Pancreas (tissue), 10 donors: ENCODE measurements around the gene RTN4RL1. TPM values are rescaled to one million over a fixed set of nuclear protein-coding genes. Genes with fewer than 3 reads are reported as not detected.

Experiments used
- ATAC-seq, 4 donors: fragments of 200-7000 bp; cut with Tn5 transposase; one replicate each; pipeline versions ENCODE4 v1.8.0 to v1.9.1; 2020; ENCODE audit warnings: mild to moderate bottlenecking in 4 of 4, moderate library complexity in 4 of 4
- DNase-seq, 6 donors: peaks; one replicate each; pipeline ENCODE4 v3.0.0-alpha.2; 2020
- FAIRE-seq: peaks from 2 replicates; lab custom pipeline; 2012; peaks lifted over from hg19 to GRCh38; lab: Jason Lieb, UNC
- H3K27ac ChIP-seq, 4 donors: fragments of 200-600 bp; sonication (generic); 1 replicate in 3 of 4; 2 replicates in 1 of 4; pipeline versions ENCODE4 v1.5.0 to v1.8.0; 2020
- H3K27me3 ChIP-seq, 4 donors: fragments of 200-600 bp; one replicate each; pipeline ENCODE4 v1.8.0; 2021
- H3K36me3 ChIP-seq, 3 donors: fragments of 200-600 bp; sonication (generic) in 1 of 3; one replicate each; pipeline versions ENCODE4 v1.5.0 to v1.8.0; 2020 to 2021
- H3K4me1 ChIP-seq, 3 donors: fragments of 200-600 bp; one replicate each; pipeline ENCODE4 v1.8.0; 2021
- H3K4me3 ChIP-seq, 4 donors: fragments of 200-600 bp; sonication (generic) in 2 of 4; one replicate each; pipeline versions ENCODE4 v1.5.0 to v1.8.0; 2020 to 2021
- H3K9me3 ChIP-seq, 4 donors: fragments of 200-600 bp; one replicate each; pipeline ENCODE4 v1.8.0; 2021
- WGBS, 2 donors: extraction: QIAGEN DNeasy Blood & Tissue Kit; methylation state at CpG; one replicate each; pipeline ENCODE4 v1.1.7; 2013; 5-methylcytosine and 5-hydroxymethylcytosine counted together
- intact Hi-C, 3 donors: fragments of 100-400 bp; cut with DNase I; formaldehyde crosslinking; loops; one replicate each; pipeline versions ENCODE4 v1.11.1 to v1.14.2; 2022
- polyA plus RNA-seq, 2 donors: library from polyadenylated mRNA; stranded (reverse); fragments of 200-250 nt; gene quantifications; one replicate each; pipeline ENCODE4 v1.2.3, GENCODE V29; 2013
- total RNA-seq, 6 donors: library from RNA; stranded (reverse); fragmentation: NEBNext Ultra II Directional in 4 of 6; extraction: Animal tissue kit (Norgen Biotek cat#: 25700) in 4 of 6; gene quantifications; one replicate each; pipeline versions ENCODE4 v1.2.1 to v1.2.4, GENCODE V29; 2021 to 2023
- TF ChIP-seq, protein P1 (sequence below), 4 donors: fragments of 200-600 bp; sonication (generic) in 3 of 4; IDR thresholded peaks; one replicate each; pipeline versions ENCODE4 v1.5.0 to v1.8.0; 2021; ENCODE audit warnings: antibody characterized with exemption in 4 of 4
- donor health status: healthy with polysubstance abuse.
- donor health status: DM: no; HTN: no; CAD: no; lungs with moderate emphysema.
- donor health status: DM: no; HTN: no; CAD: no.
- donor health status: control.
- donor health status: control.
- donor health status: Bipolar disorder and iron deficiency.
- donor health status: DM: yes; HTN: yes; CAD: no.
- donor health status: DM: no; HTN: no; CAD: no.
- donor health status: DM: no; HTN: no; CAD: no.
- donor health status: DM: yes; HTN: yes; CAD: no.

Gene RTN4RL1
- total and polyA plus RNA-seq, 8 donors, result 0.93 to 3.6 (median 2.1) TPM

DNA sequence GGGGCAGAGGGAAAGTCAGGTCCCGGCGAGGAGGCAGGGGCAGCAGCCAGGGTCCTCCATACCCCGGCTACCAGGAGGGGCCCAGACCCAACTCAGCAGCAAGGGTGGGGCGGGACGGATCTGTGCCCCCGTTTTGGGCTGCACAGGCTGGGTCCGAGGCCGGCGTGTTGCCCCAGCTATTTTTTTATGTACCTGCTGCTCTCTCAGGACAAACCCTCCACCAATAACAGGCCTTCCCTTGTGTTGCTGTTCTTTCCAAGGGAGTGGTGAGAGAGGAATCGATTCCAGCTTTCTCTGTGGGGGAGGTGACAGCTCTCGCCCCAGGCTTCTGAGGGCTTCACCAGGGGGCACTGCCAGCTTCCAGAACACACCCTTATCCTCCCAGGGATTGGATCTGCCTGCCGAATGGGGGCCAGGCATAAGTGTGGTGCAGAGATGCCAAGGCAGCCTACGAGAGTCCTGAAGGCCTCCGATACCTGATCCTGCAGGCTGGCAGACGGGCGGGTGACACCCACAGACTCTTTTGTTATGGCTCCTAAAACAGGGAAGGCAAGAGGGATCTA lies 22.3 kb downstream of the RTN4RL1 start:
- intact Hi-C loops, result no loop called here
- WGBS, 2 donors, result 67 to 72% methylated on average over 16 of the region's 16 CpGs
- ATAC-seq (peak in 2 of 4 donors; percentile 2 to 4), DNase-seq (peak in 2 of 6 donors; percentile 36 to 45), FAIRE-seq (no peak)
- Histone ChIP-seq H3K4me1 (peaks cover 16 to 19% (median 17%) of the 10 kb centered on the region in 3 donors), H3K27ac (peak overlapping the region; percentile 49 to 77 (median 63)), H3K9me3 (no peaks in the 10 kb centered on the region), H3K4me3 (no peak overlapping the region), H3K36me3 (no peaks in the 10 kb centered on the region), H3K27me3 (no peaks in the 10 kb centered on the region)
- TF ChIP-seq, protein P1, sequence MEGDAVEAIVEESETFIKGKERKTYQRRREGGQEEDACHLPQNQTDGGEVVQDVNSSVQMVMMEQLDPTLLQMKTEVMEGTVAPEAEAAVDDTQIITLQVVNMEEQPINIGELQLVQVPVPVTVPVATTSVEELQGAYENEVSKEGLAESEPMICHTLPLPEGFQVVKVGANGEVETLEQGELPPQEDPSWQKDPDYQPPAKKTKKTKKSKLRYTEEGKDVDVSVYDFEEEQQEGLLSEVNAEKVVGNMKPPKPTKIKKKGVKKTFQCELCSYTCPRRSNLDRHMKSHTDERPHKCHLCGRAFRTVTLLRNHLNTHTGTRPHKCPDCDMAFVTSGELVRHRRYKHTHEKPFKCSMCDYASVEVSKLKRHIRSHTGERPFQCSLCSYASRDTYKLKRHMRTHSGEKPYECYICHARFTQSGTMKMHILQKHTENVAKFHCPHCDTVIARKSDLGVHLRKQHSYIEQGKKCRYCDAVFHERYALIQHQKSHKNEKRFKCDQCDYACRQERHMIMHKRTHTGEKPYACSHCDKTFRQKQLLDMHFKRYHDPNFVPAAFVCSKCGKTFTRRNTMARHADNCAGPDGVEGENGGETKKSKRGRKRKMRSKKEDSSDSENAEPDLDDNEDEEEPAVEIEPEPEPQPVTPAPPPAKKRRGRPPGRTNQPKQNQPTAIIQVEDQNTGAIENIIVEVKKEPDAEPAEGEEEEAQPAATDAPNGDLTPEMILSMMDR (IDR thresholded peaks at IDR 0.05), result no peak

DNA sequence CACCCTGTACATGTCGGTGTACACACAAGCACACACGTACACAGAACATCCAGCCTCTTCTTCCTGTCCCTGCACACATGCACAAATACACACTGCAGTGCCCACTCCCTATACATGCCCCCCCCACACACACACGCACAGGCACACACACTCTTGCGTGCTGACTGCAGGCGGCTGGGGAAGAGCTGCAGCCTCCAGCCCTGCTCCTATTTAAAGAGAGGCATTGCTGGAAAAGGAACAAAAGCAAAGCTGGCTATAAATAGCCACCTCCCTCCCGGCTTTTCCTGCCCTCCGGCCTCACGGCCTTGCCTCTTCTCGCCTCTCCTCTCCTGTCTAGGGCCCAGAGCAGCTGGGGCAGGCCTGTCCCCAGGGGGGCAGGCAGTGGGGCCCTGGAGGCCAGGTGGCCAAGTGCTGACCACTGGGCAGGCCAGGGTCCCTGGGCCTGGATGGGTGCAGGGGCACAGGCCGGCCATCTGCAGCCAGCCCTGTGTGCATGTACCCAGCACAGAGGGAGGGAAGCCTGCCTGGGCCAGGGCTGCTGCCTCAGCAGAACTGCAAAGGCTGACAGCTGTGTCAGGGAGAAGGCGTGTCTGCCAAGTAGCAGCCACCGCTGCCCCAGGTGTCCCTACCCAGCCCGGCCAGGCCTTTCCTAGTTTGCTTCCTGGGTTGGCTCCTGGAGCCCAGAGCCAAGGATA lies 25.4 kb downstream of the RTN4RL1 start:
- H3K4me3 ChIP-seq, result no peak overlapping the region
- intact Hi-C loops, result no loop called here
- ATAC-seq, result peak; percentile 65 to 81 (median 76)
- peaks cover 31 to 41% (median 32%) of the 10 kb centered on the region in 3 donors for H3K4me1 ChIP-seq
- DNase-seq, result peak; percentile 82 to 95 (median 83)
- TF ChIP-seq, protein P1 (IDR thresholded peaks at IDR 0.05), result no peak
- no peaks in the 10 kb centered on the region for H3K27me3 ChIP-seq
- H3K9me3 ChIP-seq, result no peaks in the 10 kb centered on the region
- H3K36me3 ChIP-seq, result no peaks in the 10 kb centered on the region
- WGBS, 2 donors, result 9% methylated on average over 13 of the region's 13 CpGs
- peak overlapping the region; percentile 51 to 81 (median 74) for H3K27ac ChIP-seq
- no peak for FAIRE-seq

DNA sequence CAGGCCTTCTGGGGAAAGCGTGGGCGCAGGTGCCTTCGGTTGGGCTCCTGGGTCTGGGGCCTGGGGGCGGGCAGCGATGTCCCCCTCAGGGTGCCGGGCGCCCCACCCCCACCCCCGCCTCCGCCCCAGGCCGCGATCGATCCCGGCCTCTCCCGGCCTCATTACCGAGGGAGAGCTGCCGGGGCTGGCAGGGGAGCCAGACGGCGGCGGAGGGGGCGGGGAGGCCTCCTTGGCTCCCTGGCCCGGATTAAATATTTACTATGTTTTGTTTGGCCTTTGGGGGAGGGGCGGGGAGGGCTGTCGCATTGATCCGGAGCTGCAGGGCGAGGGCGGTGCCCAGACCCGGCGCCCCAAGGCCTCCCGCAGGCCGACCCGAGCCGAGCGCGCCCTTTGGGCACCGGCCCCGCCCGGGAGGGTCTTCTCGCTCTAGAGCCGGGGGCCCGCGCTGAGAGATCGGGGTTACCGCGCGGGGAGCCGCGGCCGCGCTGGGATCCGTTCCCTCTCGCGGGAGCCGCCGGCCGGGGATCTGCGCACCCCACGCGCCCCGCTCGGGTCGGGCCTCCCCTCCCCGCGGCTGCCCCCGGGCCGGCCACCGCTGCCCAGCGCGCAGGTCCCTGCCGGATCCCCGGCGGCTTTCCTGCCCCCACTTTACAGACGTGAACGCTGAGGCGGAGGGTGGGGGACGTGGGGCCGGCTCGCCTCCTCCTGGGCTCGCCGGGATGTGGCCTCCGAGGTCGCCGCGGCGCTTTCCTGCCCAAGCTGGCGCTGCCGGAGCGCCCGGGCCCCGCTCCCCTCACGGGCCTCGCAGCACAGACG lies 27.0 kb downstream of the RTN4RL1 start:
- peak overlapping the region; percentile 15 to 64 (median 58) for H3K4me3 ChIP-seq
- H3K4me1 ChIP-seq, result peaks cover 31 to 41% (median 32%) of the 10 kb centered on the region in 3 donors
- TF ChIP-seq, protein P1 (IDR thresholded peaks at IDR 0.05), result no peak
- H3K27ac ChIP-seq, result peak overlapping the region; percentile 89 to 95 (median 91)
- WGBS, 2 donors, result 1 to 7% methylated on average over 58 to 92 of the region's 92 CpGs
- intact Hi-C loops, result no loop called here
- H3K36me3 ChIP-seq, result no peaks in the 10 kb centered on the region
- H3K27me3 ChIP-seq, result no peaks in the 10 kb centered on the region
- no peak for FAIRE-seq
- H3K9me3 ChIP-seq, result no peaks in the 10 kb centered on the region
- DNase-seq, result peak; percentile 91 to 96 (median 94)
- ATAC-seq, result peak; percentile 80 to 87 (median 82)

DNA sequence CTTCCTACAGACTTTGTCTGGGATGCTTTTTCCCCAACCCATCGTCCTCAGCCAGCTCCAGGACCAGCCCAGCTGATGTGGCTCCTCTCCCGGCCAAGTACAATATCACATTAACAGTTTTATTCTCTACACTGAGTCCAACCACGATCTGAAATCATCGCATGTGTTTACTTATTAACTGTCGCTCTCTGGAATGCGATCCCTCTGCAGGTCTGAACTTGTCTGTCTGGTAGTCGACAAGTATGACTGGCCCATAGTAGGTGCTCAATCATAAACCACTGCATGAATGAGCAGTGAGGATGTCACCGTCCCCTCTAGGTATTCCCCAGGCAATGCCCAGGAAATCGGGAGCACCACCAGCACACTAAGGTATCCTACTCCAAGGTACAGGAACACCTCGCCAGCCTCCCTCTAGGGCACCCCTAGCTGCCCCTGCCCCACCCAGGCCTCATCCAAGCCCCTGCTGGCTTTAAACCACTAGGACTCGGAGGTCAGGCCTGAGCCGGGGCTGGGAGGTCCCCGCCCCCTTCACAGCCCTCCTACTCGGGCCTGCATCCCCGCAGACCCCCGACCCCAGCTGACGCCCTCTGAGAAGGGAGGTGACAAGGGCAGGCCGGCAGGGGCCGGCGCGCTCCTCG lies 27.7 kb downstream of the RTN4RL1 start:
- intact Hi-C loops, result no loop called here
- H3K27me3 ChIP-seq, result no peaks in the 10 kb centered on the region
- WGBS, 2 donors, result 18 to 32% methylated on average over 22 of the region's 22 CpGs
- peaks cover 31 to 41% (median 32%) of the 10 kb centered on the region in 3 donors for H3K4me1 ChIP-seq
- no peaks in the 10 kb centered on the region for H3K36me3 ChIP-seq
- H3K4me3 ChIP-seq, result peak overlapping the region; percentile 15 to 64 (median 58)
- peak; percentile 29 to 36 (median 32) for ATAC-seq
- DNase-seq, result peak in 4 of 6 donors; percentile 35 to 70 (median 44)
- FAIRE-seq, result no peak
- TF ChIP-seq, protein P1 (IDR thresholded peaks at IDR 0.05), result no peak
- no peaks in the 10 kb centered on the region for H3K9me3 ChIP-seq
- H3K27ac ChIP-seq, result peak overlapping the region; percentile 89 to 95 (median 91)
